Hepatocyte (in vitro differentiated cells): ENCODE measurements around the gene ACTR1A. TPM values are rescaled to one million over a fixed set of nuclear protein-coding genes. Genes with fewer than 3 reads are reported as not detected.

Experiments
- DNase-seq: peaks from one replicate; pipeline ENCODE4 v3.0.0-alpha.2; 2016; ENCODE audit warnings: low spot score
- H2AFZ ChIP-seq: fragments of 200-600 bp; sonication (generic); 2 replicates; pipeline ENCODE4 v1.6.0; 2016; ENCODE audit warnings: antibody characterized with exemption, mild to moderate bottlenecking
- H3K27ac ChIP-seq: fragments of 200-600 bp; sonication (generic); 2 replicates; pipeline ENCODE4 v1.5.1; 2016; ENCODE audit warnings: mild to moderate bottlenecking
- H3K27me3 ChIP-seq: fragments of 200-600 bp; sonication (generic); 2 replicates; pipeline ENCODE4 v1.6.1; 2016
- H3K36me3 ChIP-seq: fragments of 200-600 bp; sonication (generic); replicated peaks from 2 replicates; pipeline ENCODE4 v1.5.1; 2016; ENCODE audit warnings: low read depth; ENCODE audit not compliant: insufficient read depth
- H3K4me1 ChIP-seq: fragments of 200-600 bp; sonication (generic); 2 replicates; pipeline ENCODE4 v1.5.1; 2016; ENCODE audit warnings: mild to moderate bottlenecking, moderate library complexity; ENCODE audit not compliant: insufficient read depth
- H3K4me2 ChIP-seq: fragments of 200-600 bp; sonication (generic); 2 replicates; pipeline ENCODE4 v1.6.0; 2016
- H3K4me3 ChIP-seq: fragments of 200-600 bp; sonication (generic); 2 replicates; pipeline ENCODE4 v1.5.1; 2016; ENCODE audit warnings: mild to moderate bottlenecking
- H3K79me2 ChIP-seq: fragments of 200-600 bp; sonication (generic); 2 replicates; pipeline ENCODE4 v1.6.0; 2017; ENCODE audit warnings: mild to moderate bottlenecking
- H3K9me2 ChIP-seq: fragments of 200-600 bp; sonication (generic); replicated peaks from 2 replicates; pipeline ENCODE4 v1.6.0; 2017; ENCODE audit warnings: mild to moderate bottlenecking; ENCODE audit not compliant: insufficient read depth
- H3K9me3 ChIP-seq: fragments of 200-600 bp; sonication (generic); 2 replicates; pipeline ENCODE4 v1.5.1; 2016; ENCODE audit warnings: low read depth, mild to moderate bottlenecking
- H4K20me1 ChIP-seq: fragments of 200-600 bp; sonication (generic); 2 replicates; pipeline ENCODE4 v1.6.0; 2016; ENCODE audit warnings: mild to moderate bottlenecking; ENCODE audit not compliant: insufficient read depth, poor library complexity, severe bottlenecking
- EZH2 ChIP-seq: fragments of 200-600 bp; sonication (generic); IDR thresholded peaks from 2 replicates; pipeline ENCODE4 v1.6.1; 2016; ENCODE audit warnings: antibody characterized with exemption, mild to moderate bottlenecking, borderline replicate concordance
- EZH2phosphoT487 ChIP-seq: fragments of 200-600 bp; sonication (generic); IDR thresholded peaks from one replicate; pipeline ENCODE4 v1.6.1; 2018; ENCODE audit warnings: antibody characterized with exemption, mild to moderate bottlenecking, low read depth, moderate library complexity; ENCODE audit not compliant: unreplicated experiment, severe bottlenecking
- WGBS: methylation state at CpG from one replicate; pipeline ENCODE4 v1.1.6; 2016; ENCODE audit warnings: low lambda C conversion rate; ENCODE audit errors: missing lambda C conversion rate; 5-methylcytosine and 5-hydroxymethylcytosine counted together
- polyA plus RNA-seq: library from polyadenylated mRNA; unstranded; fragments of >200 nt; fragmentation: Nextera tagmentation; extraction: Ambion mirVana; gene quantifications from 2 replicates; pipeline ENCODE4 v1.2.1, GENCODE V29; 2016
- total RNA-seq: library from RNA; depleted of rRNA; stranded (reverse); fragments of >200 nt; gene quantifications from 2 replicates; pipeline ENCODE4 v1.2.3, GENCODE V29; 2014
- TF ChIP-seq, protein P1 (sequence below): fragments of 200-600 bp; sonication (generic); IDR thresholded peaks from 2 replicates; pipeline ENCODE4 v1.5.1; 2016; ENCODE audit warnings: antibody characterized with exemption, mild to moderate bottlenecking; ENCODE audit not compliant: poor library complexity

ACTR1A gene
- total and polyA plus RNA-seq, 2 experiments from 2014 or later: 86.7 to 90.7 TPM

DNA sequence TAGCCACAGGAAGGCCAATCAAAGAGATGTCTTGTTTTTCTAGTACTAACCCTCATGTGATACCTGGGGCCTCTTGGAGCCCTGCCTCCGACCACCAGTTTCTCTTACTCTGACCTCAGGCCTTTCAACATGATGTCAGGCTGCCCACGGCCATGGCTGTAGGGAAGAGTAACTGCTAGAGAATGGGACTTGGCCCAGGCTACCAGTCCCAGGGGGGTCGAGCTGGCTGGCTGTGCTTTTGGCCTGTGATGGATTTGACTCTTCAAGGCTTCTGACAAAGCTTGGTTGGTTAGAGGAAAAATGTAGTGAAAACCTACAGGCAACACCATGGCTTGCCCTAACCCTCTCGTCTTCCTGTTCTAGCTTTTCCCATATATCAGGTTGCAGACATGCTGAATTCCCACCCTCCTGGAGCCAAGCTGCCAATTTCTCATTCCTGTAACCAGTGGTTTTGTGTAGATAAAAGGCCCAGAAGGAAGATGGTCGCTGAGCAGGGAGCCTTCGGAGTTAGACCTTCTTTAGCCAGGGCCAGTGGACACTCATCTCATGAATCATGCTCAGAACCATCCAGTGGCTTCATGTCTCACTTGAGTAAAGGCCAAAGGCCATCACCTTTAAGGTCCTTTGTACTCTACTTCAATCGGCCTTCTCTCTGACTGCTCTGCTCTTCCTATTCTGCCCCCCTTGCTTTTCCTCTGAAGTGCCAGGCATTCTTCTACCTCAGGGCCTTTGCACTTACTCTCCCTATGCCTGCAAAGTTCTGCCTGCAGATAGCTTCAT lies 20.9 kb upstream of the ACTR1A start:
- Histone ChIP-seq H2AFZ (no peak overlapping the region), H4K20me1 (no peaks in the 10 kb centered on the region), H3K4me3 (no peak overlapping the region), H3K4me2 (no peak overlapping the region), H3K79me2 (peaks cover 71% of the 10 kb centered on the region), H3K9me2 (no peaks in the 10 kb centered on the region), H3K4me1 (no peaks in the 10 kb centered on the region), H3K27me3 (no peaks in the 10 kb centered on the region), H3K9me3 (no peaks in the 10 kb centered on the region), H3K36me3 (no peaks in the 10 kb centered on the region), H3K27ac (no peak overlapping the region)
- no peak for TF ChIP-seq EZH2
- TF ChIP-seq, protein P1, sequence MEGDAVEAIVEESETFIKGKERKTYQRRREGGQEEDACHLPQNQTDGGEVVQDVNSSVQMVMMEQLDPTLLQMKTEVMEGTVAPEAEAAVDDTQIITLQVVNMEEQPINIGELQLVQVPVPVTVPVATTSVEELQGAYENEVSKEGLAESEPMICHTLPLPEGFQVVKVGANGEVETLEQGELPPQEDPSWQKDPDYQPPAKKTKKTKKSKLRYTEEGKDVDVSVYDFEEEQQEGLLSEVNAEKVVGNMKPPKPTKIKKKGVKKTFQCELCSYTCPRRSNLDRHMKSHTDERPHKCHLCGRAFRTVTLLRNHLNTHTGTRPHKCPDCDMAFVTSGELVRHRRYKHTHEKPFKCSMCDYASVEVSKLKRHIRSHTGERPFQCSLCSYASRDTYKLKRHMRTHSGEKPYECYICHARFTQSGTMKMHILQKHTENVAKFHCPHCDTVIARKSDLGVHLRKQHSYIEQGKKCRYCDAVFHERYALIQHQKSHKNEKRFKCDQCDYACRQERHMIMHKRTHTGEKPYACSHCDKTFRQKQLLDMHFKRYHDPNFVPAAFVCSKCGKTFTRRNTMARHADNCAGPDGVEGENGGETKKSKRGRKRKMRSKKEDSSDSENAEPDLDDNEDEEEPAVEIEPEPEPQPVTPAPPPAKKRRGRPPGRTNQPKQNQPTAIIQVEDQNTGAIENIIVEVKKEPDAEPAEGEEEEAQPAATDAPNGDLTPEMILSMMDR: no peak
- DNase-seq: no peak
- 87% methylated on average over 7 of the region's 7 CpGs for WGBS

DNA sequence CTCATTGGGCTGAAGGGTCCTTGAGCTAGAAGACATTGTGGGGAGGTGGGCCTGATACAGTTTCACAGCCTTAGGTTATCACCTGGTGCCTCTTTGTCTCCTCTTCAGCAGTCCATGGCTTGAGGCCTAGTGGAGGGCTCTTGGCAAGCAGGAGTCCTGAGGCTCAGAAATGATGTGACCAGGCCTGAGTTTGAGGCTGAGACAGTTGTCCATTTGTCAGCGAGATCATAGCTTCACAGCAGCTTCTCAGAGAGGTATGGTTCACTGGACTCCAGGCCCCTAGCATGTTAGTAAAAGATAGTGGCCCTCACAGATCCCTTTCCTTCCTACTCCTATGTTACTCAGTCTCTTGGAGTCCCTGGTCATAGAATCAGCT lies 20.4 kb upstream of the ACTR1A start:
- H3K4me2 ChIP-seq: no peak overlapping the region
- H3K79me2 ChIP-seq: peaks cover 74% of the 10 kb centered on the region
- H4K20me1 ChIP-seq: no peaks in the 10 kb centered on the region
- TF ChIP-seq, protein P1: no peak
- TF ChIP-seq EZH2phosphoT487 (no peak), EZH2 (no peak)
- H3K9me2 ChIP-seq: no peaks in the 10 kb centered on the region
- H3K27ac ChIP-seq: no peak overlapping the region
- whole genome bisulfite sequencing: 82% methylated on average over 1 of the region's 1 CpG
- H3K36me3 ChIP-seq: no peaks in the 10 kb centered on the region
- no peaks in the 10 kb centered on the region for H3K27me3 ChIP-seq
- no peak overlapping the region for H3K4me3 ChIP-seq
- DNase-seq: no peak
- H3K9me3 ChIP-seq: no peaks in the 10 kb centered on the region
- H2AFZ ChIP-seq: no peak overlapping the region
- H3K4me1 ChIP-seq: no peaks in the 10 kb centered on the region

DNA sequence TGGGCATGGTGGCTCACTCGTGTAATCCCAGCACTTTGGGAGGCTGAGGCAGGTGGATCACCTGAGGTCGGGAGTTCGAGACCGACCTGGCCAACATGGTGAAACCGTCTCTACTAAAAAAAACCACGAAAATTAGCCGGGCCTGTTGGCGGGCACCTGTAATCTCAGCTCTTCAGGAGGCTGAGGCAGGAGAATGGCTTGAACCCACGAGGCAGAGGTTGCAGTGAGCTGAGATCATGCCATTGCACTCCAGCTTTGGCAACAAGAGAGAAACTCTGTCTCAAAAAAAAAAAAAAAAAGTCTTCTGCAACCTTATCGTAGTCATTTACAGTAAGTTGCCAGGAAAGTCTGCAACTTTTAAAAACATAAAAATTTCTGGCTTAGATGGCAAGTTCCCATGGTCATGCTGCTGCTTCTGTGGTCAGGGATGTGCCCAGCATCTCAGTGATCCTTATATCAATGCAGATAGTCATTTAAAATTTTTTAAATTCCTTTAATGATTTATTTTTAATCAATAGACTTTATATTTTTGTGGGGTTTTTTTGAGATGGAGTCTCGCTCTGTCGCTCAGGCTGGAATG lies 16.8 kb upstream of the ACTR1A start:
- Histone ChIP-seq H2AFZ (no peak overlapping the region), H3K9me3 (no peaks in the 10 kb centered on the region), H3K4me3 (no peak overlapping the region), H3K4me2 (no peak overlapping the region), H3K79me2 (peaks cover 76% of the 10 kb centered on the region), H3K27me3 (no peaks in the 10 kb centered on the region), H4K20me1 (no peaks in the 10 kb centered on the region), H3K9me2 (no peaks in the 10 kb centered on the region), H3K27ac (no peak overlapping the region), H3K36me3 (no peaks in the 10 kb centered on the region), H3K4me1 (peaks cover 5% of the 10 kb centered on the region)
- 97% methylated on average over 12 of the region's 12 CpGs for WGBS
- DNase-seq: no peak
- no peak for TF ChIP-seq EZH2phosphoT487
- TF ChIP-seq, protein P1: no peak
- no peak for TF ChIP-seq EZH2
